K562 (cell line): ENCODE results near the gene ZNF215. TPM values are rescaled to one million over a fixed set of nuclear protein-coding genes. Genes with fewer than 3 reads are reported as not detected.
A peak's percentile ranks its signal among the peaks of the same experiment; 100 is the strongest.

Source experiments
- BCL6 ChIP-seq: fragments of 250-450 bp; sonication (Bioruptor Pico); IDR thresholded peaks from 2 replicates; pipeline ENCODE4 v1.4.0; 2020
- CBFB ChIP-seq: sonication (generic); formaldehyde crosslinking; IDR thresholded peaks from 2 replicates; pipeline ENCODE4 v1.4.0; 2020; ENCODE audit warnings: mild to moderate bottlenecking, missing genetic modification reagents
- CEBPB ChIP-seq: fragments of 450-650 bp; IDR thresholded peaks from 2 replicates; pipeline ENCODE4 v1.6.1; 2016; ENCODE audit warnings: missing genetic modification characterization, missing compliant biosample characterization
- FOXM1 ChIP-seq, 2 experiments: fragments of 450-650 bp in 1 of 2; sonication (generic) in 1 of 2; formaldehyde crosslinking in 1 of 2; IDR thresholded peaks; 2 replicates each; pipeline versions ENCODE4 v1.6.1 to v1.9.0; 2017 to 2022; ENCODE audit warnings: low read depth in 2 of 2, mild to moderate bottlenecking in 2 of 2, missing genetic modification reagents in 1 of 2, moderate library complexity in 1 of 2
- ILK ChIP-seq: fragments of 450-650 bp; IDR thresholded peaks from 2 replicates; pipeline ENCODE4 v1.6.1; 2016; ENCODE audit warnings: missing genetic modification characterization, low read depth, mild to moderate bottlenecking, missing compliant biosample characterization, moderate library complexity, borderline replicate concordance
- JUNB ChIP-seq: fragments of 450-650 bp; formaldehyde crosslinking; conservative IDR thresholded peaks from 2 replicates; pipeline ENCODE4 v1.4.0; 2020; ENCODE audit warnings: mild to moderate bottlenecking
- KLF6 ChIP-seq: fragments of 250-450 bp; sonication (Bioruptor Pico); IDR thresholded peaks from 2 replicates; pipeline ENCODE4 v1.4.0; 2020; ENCODE audit warnings: mild to moderate bottlenecking, moderate library complexity, borderline replicate concordance
- MEF2A ChIP-seq: IDR thresholded peaks from 2 replicates; pipeline ENCODE4 v1.6.1; 2011; ENCODE audit warnings: low read depth, mild to moderate bottlenecking, low read length, moderate library complexity; ENCODE audit not compliant: control insufficient read depth
- PPARD ChIP-seq: fragments of 250-450 bp; sonication (Bioruptor Pico); IDR thresholded peaks from 2 replicates; pipeline ENCODE4 v1.8.0; 2022; ENCODE audit warnings: inconsistent platforms, mild to moderate bottlenecking, moderate library complexity
- TAF15 ChIP-seq: fragments of 200-400 bp; formaldehyde crosslinking; IDR thresholded peaks from 2 replicates; pipeline ENCODE4 v1.6.1; 2017; ENCODE audit warnings: mild to moderate bottlenecking, low read depth, low read length, moderate library complexity
- ZBTB8A ChIP-seq: fragments of 450-650 bp; IDR thresholded peaks from 2 replicates; pipeline ENCODE4 v1.6.1; 2018; ENCODE audit warnings: mild to moderate bottlenecking, moderate library complexity; ENCODE audit not compliant: partially characterized antibody
- ZNF174 ChIP-seq: fragments of 250-450 bp; sonication (Bioruptor Pico); IDR thresholded peaks from 2 replicates; pipeline ENCODE4 v1.4.0; 2020; ENCODE audit warnings: mild to moderate bottlenecking
- ZNF184 ChIP-seq: sonication (generic); formaldehyde crosslinking; IDR thresholded peaks from 2 replicates; pipeline ENCODE4 v1.5.0; 2020; ENCODE audit warnings: missing genetic modification reagents
- ZNF707 ChIP-seq: fragments of 250-450 bp; sonication (Bioruptor Pico); conservative IDR thresholded peaks from 2 replicates; pipeline ENCODE4 v1.8.0; 2022; ENCODE audit warnings: inconsistent platforms, mild to moderate bottlenecking, moderate library complexity
- ZNF830 ChIP-seq: fragments of 250-450 bp; sonication (Bioruptor Pico); IDR thresholded peaks from 2 replicates; pipeline ENCODE4 v1.5.0; 2021; ENCODE audit warnings: mild to moderate bottlenecking
- polyA plus RNA-seq, 8 experiments: library from polyadenylated mRNA; depleted of rRNA in 4 of 8; stranded (reverse) in 5 of 8; unstranded in 3 of 8; fragments of >200 nt; fragmentation: Nextera tagmentation in 2 of 8; fragmentation: Illumina TruSeq in 1 of 8; extraction: Ambion mirVana in 2 of 8; extraction: Trizol in 1 of 8; gene quantifications; 2 replicates each; pipeline versions ENCODE4 v1.2.1 to v1.2.3, GENCODE V29; 2011 to 2014; ENCODE audit warnings: inconsistent platforms in 1 of 8, missing spikeins in 1 of 8
- total RNA-seq, 7 experiments: library from RNA; depleted of rRNA in 6 of 7; stranded (reverse); fragments of >200 nt in 6 of 7; fragmentation: Illumina TruSeq in 2 of 7; extraction: Trizol in 2 of 7; gene quantifications; 2 replicates each; pipeline versions ENCODE4 v1.2.1 to v1.2.3, GENCODE V29; 2011 to 2021; ENCODE audit warnings: low replicate concordance in 1 of 7
- TF ChIP-seq, protein P1 (sequence below), 2 experiments: fragments of 450-650 bp; IDR thresholded peaks; 2 replicates each; pipeline ENCODE4 v1.6.1; 2018; ENCODE audit warnings: mild to moderate bottlenecking in 2 of 2, low read depth in 1 of 2; ENCODE audit not compliant: partially characterized antibody in 2 of 2
- TF ChIP-seq, protein P2 (sequence below): sonication (generic); formaldehyde crosslinking; IDR thresholded peaks from 2 replicates; pipeline ENCODE4 v1.8.0; 2022; ENCODE audit warnings: mild to moderate bottlenecking, missing genetic modification reagents
- TF ChIP-seq, protein P3 (sequence below): fragments of 450-650 bp; IDR thresholded peaks from 2 replicates; pipeline ENCODE4 v1.6.1; 2016; ENCODE audit warnings: low read depth, mild to moderate bottlenecking, moderate library complexity
- TF ChIP-seq, protein P4 (sequence below): sonication (generic); formaldehyde crosslinking; IDR thresholded peaks from 2 replicates; pipeline ENCODE4 v1.9.0; 2022; ENCODE audit warnings: mild to moderate bottlenecking, missing genetic modification reagents

The ZNF215 gene
- total and polyA plus RNA-seq, 9 of the 15 experiments (the other 6 are each of a cell fraction or from before 2014, with no cell fraction given) = 11.2 to 19.1 (median 14.2) TPM

DNA sequence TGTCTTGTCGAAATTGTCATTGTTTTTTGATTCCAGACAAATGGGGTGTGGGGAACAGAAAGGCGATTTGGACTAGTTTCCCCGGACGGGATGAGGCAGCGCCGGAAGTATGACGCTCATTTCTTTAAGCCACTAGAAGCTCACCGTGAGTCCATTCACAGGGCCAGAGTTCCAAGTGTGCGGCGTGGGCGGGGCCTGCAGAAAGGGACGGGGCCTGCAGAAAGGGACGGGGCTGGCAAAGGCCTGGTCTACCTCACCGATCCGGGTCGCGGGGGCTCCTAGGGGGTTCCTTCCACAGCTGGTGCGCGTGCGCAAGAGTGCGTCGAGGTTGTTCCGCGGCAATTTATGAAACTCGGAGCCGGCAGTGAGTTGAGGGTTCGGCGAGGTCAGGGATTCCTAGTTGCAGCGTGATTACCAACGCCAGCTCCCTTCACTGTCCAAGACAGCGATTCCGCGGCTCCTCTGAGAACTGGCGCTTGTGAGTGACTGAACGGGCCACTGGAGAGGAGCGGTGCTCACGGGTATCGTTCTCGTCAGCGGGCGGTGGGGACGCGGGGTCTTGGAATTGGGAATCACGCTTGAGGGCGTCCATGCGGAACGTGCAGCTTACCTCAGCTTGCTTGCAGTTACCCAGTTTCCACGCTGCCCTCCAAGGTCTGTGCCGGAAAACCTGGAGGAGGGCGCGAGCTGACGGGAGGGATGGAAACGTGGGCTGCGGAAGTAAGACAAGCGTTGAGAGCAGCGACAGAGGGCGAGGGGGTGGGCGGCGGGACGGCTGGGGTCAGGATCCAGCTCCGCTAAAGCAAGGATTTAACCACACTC, at the start of gene ZNF215 (continued):
- TF ChIP-seq, protein P1, sequence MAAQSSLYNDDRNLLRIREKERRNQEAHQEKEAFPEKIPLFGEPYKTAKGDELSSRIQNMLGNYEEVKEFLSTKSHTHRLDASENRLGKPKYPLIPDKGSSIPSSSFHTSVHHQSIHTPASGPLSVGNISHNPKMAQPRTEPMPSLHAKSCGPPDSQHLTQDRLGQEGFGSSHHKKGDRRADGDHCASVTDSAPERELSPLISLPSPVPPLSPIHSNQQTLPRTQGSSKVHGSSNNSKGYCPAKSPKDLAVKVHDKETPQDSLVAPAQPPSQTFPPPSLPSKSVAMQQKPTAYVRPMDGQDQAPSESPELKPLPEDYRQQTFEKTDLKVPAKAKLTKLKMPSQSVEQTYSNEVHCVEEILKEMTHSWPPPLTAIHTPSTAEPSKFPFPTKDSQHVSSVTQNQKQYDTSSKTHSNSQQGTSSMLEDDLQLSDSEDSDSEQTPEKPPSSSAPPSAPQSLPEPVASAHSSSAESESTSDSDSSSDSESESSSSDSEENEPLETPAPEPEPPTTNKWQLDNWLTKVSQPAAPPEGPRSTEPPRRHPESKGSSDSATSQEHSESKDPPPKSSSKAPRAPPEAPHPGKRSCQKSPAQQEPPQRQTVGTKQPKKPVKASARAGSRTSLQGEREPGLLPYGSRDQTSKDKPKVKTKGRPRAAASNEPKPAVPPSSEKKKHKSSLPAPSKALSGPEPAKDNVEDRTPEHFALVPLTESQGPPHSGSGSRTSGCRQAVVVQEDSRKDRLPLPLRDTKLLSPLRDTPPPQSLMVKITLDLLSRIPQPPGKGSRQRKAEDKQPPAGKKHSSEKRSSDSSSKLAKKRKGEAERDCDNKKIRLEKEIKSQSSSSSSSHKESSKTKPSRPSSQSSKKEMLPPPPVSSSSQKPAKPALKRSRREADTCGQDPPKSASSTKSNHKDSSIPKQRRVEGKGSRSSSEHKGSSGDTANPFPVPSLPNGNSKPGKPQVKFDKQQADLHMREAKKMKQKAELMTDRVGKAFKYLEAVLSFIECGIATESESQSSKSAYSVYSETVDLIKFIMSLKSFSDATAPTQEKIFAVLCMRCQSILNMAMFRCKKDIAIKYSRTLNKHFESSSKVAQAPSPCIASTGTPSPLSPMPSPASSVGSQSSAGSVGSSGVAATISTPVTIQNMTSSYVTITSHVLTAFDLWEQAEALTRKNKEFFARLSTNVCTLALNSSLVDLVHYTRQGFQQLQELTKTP (IDR thresholded peaks at IDR 0.05; ENCODE audit: low read depth in 1 of 2, partially characterized antibody in 2 of 2) = no peak
- TF ChIP-seq ZNF174 (CRISPR knock-in tag) (no peak), MEF2A (no peak), ZNF707 (CRISPR knock-in tag) (no peak), CEBPB (no peak), PPARD (CRISPR knock-in tag) (no peak), ZNF184 (CRISPR knock-in tag) (no peak), JUNB (CRISPR knock-in tag) (no peak), ILK (tag) (no peak), TAF15 (no peak), FOXM1 (IDR thresholded peaks at IDR 0.05; ENCODE audit: low read depth) (0 out of 2 replicates have a peak, but pooled peaks have one; percentile 15), FOXM1 (CRISPR knock-in tag; IDR thresholded peaks at IDR 0.05; ENCODE audit: low read depth) (no peak), KLF6 (no peak), BCL6 (no peak), CBFB (CRISPR knock-in tag) (0 out of 2 replicates have a peak, but pooled peaks have one; percentile 52), ZNF830 (CRISPR knock-in tag) (no peak), ZBTB8A (no peak)
- TF ChIP-seq, protein P2, sequence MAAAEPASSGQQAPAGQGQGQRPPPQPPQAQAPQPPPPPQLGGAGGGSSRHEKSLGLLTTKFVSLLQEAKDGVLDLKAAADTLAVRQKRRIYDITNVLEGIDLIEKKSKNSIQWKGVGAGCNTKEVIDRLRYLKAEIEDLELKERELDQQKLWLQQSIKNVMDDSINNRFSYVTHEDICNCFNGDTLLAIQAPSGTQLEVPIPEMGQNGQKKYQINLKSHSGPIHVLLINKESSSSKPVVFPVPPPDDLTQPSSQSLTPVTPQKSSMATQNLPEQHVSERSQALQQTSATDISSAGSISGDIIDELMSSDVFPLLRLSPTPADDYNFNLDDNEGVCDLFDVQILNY (CRISPR knock-in tag) = no peak
- TF ChIP-seq, protein P3, sequence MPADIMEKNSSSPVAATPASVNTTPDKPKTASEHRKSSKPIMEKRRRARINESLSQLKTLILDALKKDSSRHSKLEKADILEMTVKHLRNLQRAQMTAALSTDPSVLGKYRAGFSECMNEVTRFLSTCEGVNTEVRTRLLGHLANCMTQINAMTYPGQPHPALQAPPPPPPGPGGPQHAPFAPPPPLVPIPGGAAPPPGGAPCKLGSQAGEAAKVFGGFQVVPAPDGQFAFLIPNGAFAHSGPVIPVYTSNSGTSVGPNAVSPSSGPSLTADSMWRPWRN = no peak
- TF ChIP-seq, protein P4, sequence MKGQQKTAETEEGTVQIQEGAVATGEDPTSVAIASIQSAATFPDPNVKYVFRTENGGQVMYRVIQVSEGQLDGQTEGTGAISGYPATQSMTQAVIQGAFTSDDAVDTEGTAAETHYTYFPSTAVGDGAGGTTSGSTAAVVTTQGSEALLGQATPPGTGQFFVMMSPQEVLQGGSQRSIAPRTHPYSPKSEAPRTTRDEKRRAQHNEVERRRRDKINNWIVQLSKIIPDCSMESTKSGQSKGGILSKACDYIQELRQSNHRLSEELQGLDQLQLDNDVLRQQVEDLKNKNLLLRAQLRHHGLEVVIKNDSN (CRISPR knock-in tag) = no peak
